Endothelial cell of umbilical vein (primary cell): ENCODE results near the gene CFAP61. TPM values are rescaled to one million over a fixed set of nuclear protein-coding genes. Genes with fewer than 3 reads are reported as not detected.

Source experiments
- BruUV-seq: library from RNA; stranded (reverse); fragments of 400-500 nt; replicated peaks from 2 replicates; lab custom pipeline; 2021; lab: Mats Ljungman, UMichigan
- CTCF ChIA-PET: fragments of 300-600, 350-600 bp; sonication (Branson Sonifier 250); formaldehyde crosslinking; loops from one replicate; lab custom pipeline; 2021; ENCODE audit warnings: antibody characterized with exemption, inconsistent platforms; lab: Charles Lee
- POLR2A ChIA-PET: fragments of 300-600, 350-600 bp; sonication (Branson Sonifier 250); formaldehyde crosslinking; loops from one replicate; lab custom pipeline; 2021; ENCODE audit warnings: antibody characterized with exemption, inconsistent platforms; lab: Charles Lee
- DNase-seq: peaks from one replicate; pipeline ENCODE4 v3.0.0-alpha.2; 2011; ENCODE audit warnings: low read depth, low spot score
- FAIRE-seq: peaks from 2 replicates; lab custom pipeline; 2011; peaks lifted over from hg19 to GRCh38; lab: Jason Lieb, UNC
- H2AFZ ChIP-seq: 2 replicates; pipeline ENCODE4 v1.6.0; 2012; ENCODE audit warnings: low read depth, low read length, control low read depth, inconsistent platforms
- H3K27ac ChIP-seq: 2 replicates; pipeline ENCODE4 v1.5.1; 2011; ENCODE audit warnings: low read depth, mild to moderate bottlenecking, control low read depth, low read length, moderate library complexity; ENCODE audit not compliant: insufficient read depth
- H3K27me3 ChIP-seq, 2 experiments: 2 replicates each; pipeline versions ENCODE4 v1.6.0 to v1.6.1; 2011; ENCODE audit warnings: low read length in 2 of 2, mixed read lengths in 1 of 2; ENCODE audit not compliant: control insufficient read depth in 2 of 2, insufficient read depth in 2 of 2
- H3K36me3 ChIP-seq, 2 experiments: 2 replicates in 1 of 2; 3 replicates in 1 of 2; pipeline ENCODE4 v1.5.1; 2011; ENCODE audit warnings: low read length in 2 of 2, mild to moderate bottlenecking in 1 of 2, moderate library complexity in 1 of 2; ENCODE audit not compliant: control insufficient read depth in 2 of 2, insufficient read depth in 2 of 2; ENCODE audit errors: extremely low read depth in 1 of 2
- H3K4me1 ChIP-seq: 3 replicates; pipeline ENCODE4 v1.5.1; 2011; ENCODE audit warnings: mild to moderate bottlenecking, low read length; ENCODE audit not compliant: control insufficient read depth, insufficient read depth; ENCODE audit errors: extremely low read depth
- H3K4me2 ChIP-seq: 2 replicates; pipeline ENCODE4 v1.6.1; 2011; ENCODE audit warnings: low read length, control low read depth, mixed read lengths; ENCODE audit not compliant: insufficient read depth
- H3K4me3 ChIP-seq, 3 experiments: fragments of 200-600 bp in 1 of 3; sonication (generic), shearing (Covaris generic) in 1 of 3; replicated peaks in 1 of 3; 2 replicates each; pipeline ENCODE4 v1.5.1; 2011 to 2016; ENCODE audit warnings: control low read depth in 3 of 3, low read length in 3 of 3, mild to moderate bottlenecking in 2 of 3, inconsistent platforms in 1 of 3, low read depth in 1 of 3, moderate library complexity in 1 of 3; ENCODE audit not compliant: insufficient read depth in 1 of 3
- H3K79me2 ChIP-seq: 2 replicates; pipeline ENCODE4 v1.6.0; 2012; ENCODE audit warnings: low read length, inconsistent platforms; ENCODE audit not compliant: control insufficient read depth, insufficient read depth
- H3K9ac ChIP-seq: replicated peaks from 2 replicates; pipeline ENCODE3; 2011; ENCODE audit warnings: low read length, control low read depth; ENCODE audit not compliant: insufficient read depth; ENCODE audit errors: extremely low read depth
- H3K9me1 ChIP-seq: replicated peaks from 3 replicates; pipeline ENCODE4 v1.6.0; 2011; ENCODE audit warnings: mild to moderate bottlenecking, low read length; ENCODE audit not compliant: control insufficient read depth, insufficient read depth; ENCODE audit errors: extremely low read depth
- H3K9me3 ChIP-seq: replicated peaks from 2 replicates; pipeline ENCODE4 v1.5.1; 2012; ENCODE audit warnings: low read length, inconsistent platforms; ENCODE audit not compliant: control insufficient read depth, insufficient read depth
- H4K20me1 ChIP-seq: replicated peaks from 2 replicates; pipeline ENCODE3; 2011; ENCODE audit warnings: mild to moderate bottlenecking, low read length; ENCODE audit not compliant: control insufficient read depth, insufficient read depth; ENCODE audit errors: extremely low read depth
- CTCF ChIP-seq, 2 donors: IDR thresholded peaks; 1 replicate in 1 of 2; 2 replicates in 1 of 2; pipeline ENCODE4 v1.5.1; 2011; ENCODE audit warnings: low read length in 2 of 2, mild to moderate bottlenecking in 2 of 2, moderate library complexity in 2 of 2, control low read depth in 1 of 2, inconsistent platforms in 1 of 2, low read depth in 1 of 2; ENCODE audit not compliant: insufficient read depth in 1 of 2; ENCODE audit errors: extremely low read depth in 1 of 2
- EZH2 ChIP-seq: IDR thresholded peaks from 2 replicates; pipeline ENCODE4 v1.6.1; 2012; ENCODE audit warnings: borderline replicate concordance, low read depth, mild to moderate bottlenecking, moderate library complexity, low read length, inconsistent platforms; ENCODE audit not compliant: severe bottlenecking
- FOS ChIP-seq: IDR thresholded peaks from 2 replicates; pipeline ENCODE4 v1.6.1; 2011; ENCODE audit warnings: mild to moderate bottlenecking, low read length, moderate library complexity, borderline replicate concordance; ENCODE audit not compliant: insufficient read depth
- MAX ChIP-seq: IDR thresholded peaks from 2 replicates; pipeline ENCODE4 v1.6.1; 2011; ENCODE audit not compliant: insufficient read depth, insufficient read length
- MYC ChIP-seq: IDR thresholded peaks from one replicate; pipeline ENCODE4 v1.6.1; 2011; ENCODE audit warnings: mild to moderate bottlenecking, low read depth, low read length
- POLR2A ChIP-seq: IDR thresholded peaks from 2 replicates; pipeline ENCODE4 v1.6.1; 2012; ENCODE audit warnings: low read depth, mild to moderate bottlenecking, control low read depth, low read length
- dilution Hi-C: fragments of 300-500 bp; cut with MboI; formaldehyde crosslinking; loops from one replicate; pipeline ENCODE4 v1.15.0; 2019; ENCODE audit warnings: low sequenced_read_pairs; ENCODE audit not compliant: extremely low pct_ligation_motif_present
- intact Hi-C: fragments of 100-400 bp; cut with micrococcal nuclease; formaldehyde crosslinking; loops from one replicate; pipeline ENCODE4 v1.10.0; 2022
- polyA plus RNA-seq, 4 experiments: library from polyadenylated mRNA; depleted of rRNA in 3 of 4; stranded (reverse) in 3 of 4; unstranded in 1 of 4; fragments of >200 nt; gene quantifications; 2 replicates each; pipeline versions ENCODE4 v1.2.1 to v1.2.3, GENCODE V29; 2011 to 2012; ENCODE audit warnings: missing spikeins in 1 of 4
- total RNA-seq: library from RNA; stranded (reverse); gene quantifications from 2 replicates; pipeline ENCODE4 v1.2.3, GENCODE V29; 2021

Gene CFAP61
- total and polyA plus RNA-seq, 2 donors (not counting 3 experiments of a cell fraction or from before 2014, with no cell fraction given): not detected

GRCh38 chr20:20184706-20185105, 132.4 kb downstream of the CFAP61 start:
- Histone ChIP-seq H3K27me3 (no peaks in the 10 kb centered on the region), H3K9me1 (no peaks in the 10 kb centered on the region), H4K20me1 (no peaks in the 10 kb centered on the region), H3K27ac (no peak overlapping the region), H3K9ac (no peak overlapping the region), H2AFZ (no peak overlapping the region), H3K4me1 (no peaks in the 10 kb centered on the region), H3K4me3 (no peak overlapping the region), H3K36me3 (no peaks in the 10 kb centered on the region), H3K9me3 (no peaks in the 10 kb centered on the region), H3K4me2 (no peak overlapping the region), H3K79me2 (no peaks in the 10 kb centered on the region)
- no TSS peak for BruUV-seq
- ChIA-PET CTCF (interaction anchor here (1.4 kb wide), 1 partner anchor 53 kb away, joined by 3 read pairs; no protein-coding TSS in a partner anchor), POLR2A (no interaction called here)
- TF ChIP-seq MAX (no peak), FOS (no peak), MYC (no peak), EZH2 (no peak), CTCF (IDR thresholded peaks at IDR 0.05; ENCODE audit: extremely low read depth in 1 of 2, insufficient read depth in 1 of 2, low read depth in 1 of 2, low read length in 2 of 2) (no peak)
- dilution Hi-C loops: no loop called here
- intact Hi-C loops: loop anchor here (1.0 kb wide), 1 partner anchor 384 kb away; no protein-coding TSS in a partner anchor
- FAIRE-seq (no peak), DNase-seq (no peak)

GRCh38 chr20:20188647-20189046, 136.3 kb downstream of the CFAP61 start:
- CTCF ChIA-PET: no interaction called here
- Histone ChIP-seq H3K27ac (no peak overlapping the region), H3K9ac (no peak overlapping the region), H3K4me3 (no peak overlapping the region), H3K79me2 (no peaks in the 10 kb centered on the region), H3K27me3 (no peaks in the 10 kb centered on the region), H3K4me1 (no peaks in the 10 kb centered on the region), H3K9me1 (no peaks in the 10 kb centered on the region), H2AFZ (no peak overlapping the region), H3K4me2 (no peak overlapping the region), H3K36me3 (no peaks in the 10 kb centered on the region), H3K9me3 (no peaks in the 10 kb centered on the region), H4K20me1 (no peaks in the 10 kb centered on the region)
- POLR2A ChIA-PET: no interaction called here
- TF ChIP-seq CTCF (IDR thresholded peaks at IDR 0.05; ENCODE audit: extremely low read depth in 1 of 2, insufficient read depth in 1 of 2, low read depth in 1 of 2, low read length in 2 of 2) (no peak), POLR2A (no peak), MYC (no peak)
- intact Hi-C loops (no loop called here), dilution Hi-C loops (no loop called here)
- no TSS peak for BruUV-seq
- DNase-seq (no peak), FAIRE-seq (no peak)
